ENCODE data around the gene PRKACA.

DNA sequence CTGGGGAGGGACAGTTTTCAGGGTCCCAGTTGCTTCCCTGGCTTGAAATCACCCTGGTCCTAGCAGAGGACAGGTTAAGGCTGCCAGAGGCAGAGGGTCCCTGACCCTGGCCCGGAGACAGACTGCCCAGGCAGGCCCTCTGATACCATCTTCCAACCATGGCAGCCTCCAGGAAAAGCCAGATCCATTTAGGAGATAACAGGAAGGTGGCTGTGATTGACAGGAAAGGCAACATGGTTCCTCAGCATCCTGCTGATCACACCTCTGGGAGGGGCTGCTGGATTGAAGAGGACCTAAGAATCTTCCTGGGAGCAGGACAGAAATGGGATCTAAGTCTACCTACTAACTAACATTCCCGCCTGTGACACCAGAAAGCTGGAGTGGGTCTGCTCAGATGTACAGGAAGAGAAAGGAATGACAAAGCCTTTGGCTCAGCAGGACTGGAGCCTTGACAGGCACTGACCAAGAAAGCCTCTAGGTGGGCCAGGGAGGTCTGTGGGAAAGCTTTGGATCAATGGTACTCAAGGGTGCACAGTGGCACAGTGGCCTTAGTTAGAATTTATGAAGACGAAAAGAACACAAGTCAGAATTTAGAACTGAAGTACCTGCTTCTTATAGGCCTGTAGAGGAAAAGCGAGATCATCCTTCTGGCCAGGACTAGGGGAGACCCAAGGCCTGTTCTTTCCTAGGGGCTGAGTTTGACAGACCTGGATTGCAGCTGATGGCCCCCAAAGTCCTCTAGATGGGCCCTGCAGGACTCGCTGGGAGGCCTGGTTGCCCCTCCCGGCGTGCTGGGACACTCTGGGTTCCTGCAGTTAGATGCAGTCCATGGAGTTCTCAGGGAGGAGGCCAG, 2.3 kb upstream of the PRKACA start:
- TF ChIP-seq, protein P1, sequence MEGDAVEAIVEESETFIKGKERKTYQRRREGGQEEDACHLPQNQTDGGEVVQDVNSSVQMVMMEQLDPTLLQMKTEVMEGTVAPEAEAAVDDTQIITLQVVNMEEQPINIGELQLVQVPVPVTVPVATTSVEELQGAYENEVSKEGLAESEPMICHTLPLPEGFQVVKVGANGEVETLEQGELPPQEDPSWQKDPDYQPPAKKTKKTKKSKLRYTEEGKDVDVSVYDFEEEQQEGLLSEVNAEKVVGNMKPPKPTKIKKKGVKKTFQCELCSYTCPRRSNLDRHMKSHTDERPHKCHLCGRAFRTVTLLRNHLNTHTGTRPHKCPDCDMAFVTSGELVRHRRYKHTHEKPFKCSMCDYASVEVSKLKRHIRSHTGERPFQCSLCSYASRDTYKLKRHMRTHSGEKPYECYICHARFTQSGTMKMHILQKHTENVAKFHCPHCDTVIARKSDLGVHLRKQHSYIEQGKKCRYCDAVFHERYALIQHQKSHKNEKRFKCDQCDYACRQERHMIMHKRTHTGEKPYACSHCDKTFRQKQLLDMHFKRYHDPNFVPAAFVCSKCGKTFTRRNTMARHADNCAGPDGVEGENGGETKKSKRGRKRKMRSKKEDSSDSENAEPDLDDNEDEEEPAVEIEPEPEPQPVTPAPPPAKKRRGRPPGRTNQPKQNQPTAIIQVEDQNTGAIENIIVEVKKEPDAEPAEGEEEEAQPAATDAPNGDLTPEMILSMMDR (conservative IDR thresholded peaks at IDR 0.05; ENCODE audit: low read depth, low read length) = no peak
- TF ChIP-seq EZH2 (IDR thresholded peaks at IDR 0.05; ENCODE audit: borderline replicate concordance, low read depth, low read length, poor library complexity, severe bottlenecking) = no peak

Data from A673 (cell line).